Progenitor cell of endocrine pancreas (in vitro differentiated cells): ENCODE results near the gene PARS2. TPM values are rescaled to one million over a fixed set of nuclear protein-coding genes. Genes with fewer than 3 reads are reported as not detected.
"Not testable (repeated sequence)": the region's sequence is repeated elsewhere in the genome, so short reads cannot be mapped to it uniquely, and the experiment has no call there.

Source experiments
- DNase-seq: peaks from one replicate; pipeline ENCODE4 v3.0.0; 2021; ENCODE audit warnings: low spot score; ENCODE audit not compliant: unreplicated experiment
- H3K27ac Mint-ChIP-seq: 2 replicates; pipeline ENCODE4 v1.8.0; 2021; ENCODE audit warnings: mild to moderate bottlenecking, moderate library complexity, mixed read lengths
- H3K27me3 Mint-ChIP-seq: 2 replicates; pipeline ENCODE4 v1.8.0; 2021; ENCODE audit warnings: mixed read lengths
- H3K36me3 Mint-ChIP-seq: 2 replicates; pipeline ENCODE4 v1.8.0; 2022; ENCODE audit warnings: mixed read lengths; ENCODE audit not compliant: insufficient read depth
- H3K4me1 Mint-ChIP-seq: 2 replicates; pipeline ENCODE4 v1.8.0; 2021; ENCODE audit warnings: low read depth, mixed read lengths
- H3K4me3 Mint-ChIP-seq: 2 replicates; pipeline ENCODE4 v1.8.0; 2021; ENCODE audit warnings: low read depth, mild to moderate bottlenecking, moderate library complexity, mixed read lengths
- H3K9me3 Mint-ChIP-seq: 2 replicates; pipeline ENCODE4 v1.8.0; 2021; ENCODE audit warnings: low read depth, mixed read lengths
- total RNA-seq: library from RNA; stranded (reverse); gene quantifications from 2 replicates; pipeline ENCODE4 v1.2.1, GENCODE V29; 2021
- TF ChIP-seq, protein P1 (sequence below): fragments of 200-600 bp; sonication (generic); IDR thresholded peaks from one replicate; pipeline ENCODE4 v1.5.0; 2021; ENCODE audit warnings: antibody characterized with exemption, mild to moderate bottlenecking; ENCODE audit not compliant: unreplicated experiment

PARS2 gene
- total RNA-seq, 1 donor from 2014 or later: 11.0 TPM

DNA sequence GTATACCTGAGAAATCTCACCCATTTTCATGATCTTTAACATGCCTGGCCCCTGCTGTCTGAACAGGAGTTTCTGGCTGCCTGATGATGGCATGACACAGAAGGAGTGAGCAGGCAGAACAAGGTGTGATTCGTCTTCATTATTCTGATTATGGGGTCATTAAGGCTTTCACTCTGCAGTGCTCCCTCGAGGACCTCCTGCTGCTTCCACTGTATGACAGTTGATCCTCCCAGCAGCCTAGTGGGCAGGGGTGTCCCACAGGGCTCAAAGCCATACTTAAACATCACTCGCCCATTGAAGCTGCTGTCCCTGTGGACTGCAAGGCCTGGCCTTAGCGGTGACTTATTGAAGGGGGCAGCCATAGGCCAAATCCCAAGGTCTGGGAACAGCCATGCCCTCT, 12.7 kb upstream of the PARS2 start:
- Mint-ChIP-seq H3K4me3 (no peak overlapping the region), H3K27ac (no peak overlapping the region), H3K4me1 (peaks cover 2% of the 10 kb centered on the region), H3K9me3 (peaks cover 3% of the 10 kb centered on the region), H3K27me3 (peaks cover 40% of the 10 kb centered on the region), H3K36me3 (no peaks in the 10 kb centered on the region)
- DNase-seq: no peak
- TF ChIP-seq, protein P1, sequence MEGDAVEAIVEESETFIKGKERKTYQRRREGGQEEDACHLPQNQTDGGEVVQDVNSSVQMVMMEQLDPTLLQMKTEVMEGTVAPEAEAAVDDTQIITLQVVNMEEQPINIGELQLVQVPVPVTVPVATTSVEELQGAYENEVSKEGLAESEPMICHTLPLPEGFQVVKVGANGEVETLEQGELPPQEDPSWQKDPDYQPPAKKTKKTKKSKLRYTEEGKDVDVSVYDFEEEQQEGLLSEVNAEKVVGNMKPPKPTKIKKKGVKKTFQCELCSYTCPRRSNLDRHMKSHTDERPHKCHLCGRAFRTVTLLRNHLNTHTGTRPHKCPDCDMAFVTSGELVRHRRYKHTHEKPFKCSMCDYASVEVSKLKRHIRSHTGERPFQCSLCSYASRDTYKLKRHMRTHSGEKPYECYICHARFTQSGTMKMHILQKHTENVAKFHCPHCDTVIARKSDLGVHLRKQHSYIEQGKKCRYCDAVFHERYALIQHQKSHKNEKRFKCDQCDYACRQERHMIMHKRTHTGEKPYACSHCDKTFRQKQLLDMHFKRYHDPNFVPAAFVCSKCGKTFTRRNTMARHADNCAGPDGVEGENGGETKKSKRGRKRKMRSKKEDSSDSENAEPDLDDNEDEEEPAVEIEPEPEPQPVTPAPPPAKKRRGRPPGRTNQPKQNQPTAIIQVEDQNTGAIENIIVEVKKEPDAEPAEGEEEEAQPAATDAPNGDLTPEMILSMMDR: no peak

DNA sequence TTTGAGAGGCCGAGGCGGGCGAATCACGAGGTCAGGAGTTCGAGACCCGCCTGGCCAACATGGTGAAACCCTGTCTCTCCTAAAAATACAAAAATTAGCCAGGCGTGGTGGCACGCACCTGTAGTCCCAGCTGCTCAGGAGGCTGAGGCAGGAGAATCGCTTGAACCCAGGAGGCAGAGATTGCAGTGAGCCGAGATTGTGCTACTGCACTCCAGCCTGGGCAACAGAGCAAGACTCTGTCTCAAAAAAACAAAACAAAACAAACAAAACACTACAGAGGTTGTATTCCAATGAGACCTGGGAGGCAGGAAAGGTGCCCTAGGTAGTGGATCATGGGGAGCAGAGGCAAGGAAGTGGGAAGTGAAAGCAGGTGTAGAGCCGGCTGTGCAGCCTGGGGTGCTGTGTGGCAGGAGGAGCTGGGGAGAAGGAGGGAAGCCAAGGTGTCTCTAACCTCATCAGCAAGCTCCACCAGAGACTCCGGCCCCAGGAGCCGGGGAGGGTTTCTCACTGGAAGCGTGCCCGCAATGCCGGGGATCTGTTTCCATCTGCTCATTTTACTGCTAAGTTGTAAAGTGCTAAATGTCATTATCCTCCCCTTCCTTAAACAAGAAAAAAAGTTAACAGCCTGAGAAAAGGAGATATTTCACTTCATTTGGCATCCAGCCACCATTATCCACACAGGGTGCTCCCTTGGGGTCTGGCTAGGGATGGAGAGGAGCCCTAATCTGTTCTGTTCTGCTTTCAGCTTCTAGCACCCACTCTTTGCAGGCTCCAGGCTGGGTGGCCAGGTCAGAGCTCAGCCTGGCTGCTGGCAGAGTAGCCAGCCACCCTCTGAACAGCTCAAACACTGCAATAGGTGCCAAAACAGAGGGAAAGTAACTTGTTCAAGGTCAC, 11.8 kb upstream of the PARS2 start:
- not testable (repeated sequence) for H3K9me3 Mint-ChIP-seq, H3K27ac Mint-ChIP-seq, H3K36me3 Mint-ChIP-seq

DNA sequence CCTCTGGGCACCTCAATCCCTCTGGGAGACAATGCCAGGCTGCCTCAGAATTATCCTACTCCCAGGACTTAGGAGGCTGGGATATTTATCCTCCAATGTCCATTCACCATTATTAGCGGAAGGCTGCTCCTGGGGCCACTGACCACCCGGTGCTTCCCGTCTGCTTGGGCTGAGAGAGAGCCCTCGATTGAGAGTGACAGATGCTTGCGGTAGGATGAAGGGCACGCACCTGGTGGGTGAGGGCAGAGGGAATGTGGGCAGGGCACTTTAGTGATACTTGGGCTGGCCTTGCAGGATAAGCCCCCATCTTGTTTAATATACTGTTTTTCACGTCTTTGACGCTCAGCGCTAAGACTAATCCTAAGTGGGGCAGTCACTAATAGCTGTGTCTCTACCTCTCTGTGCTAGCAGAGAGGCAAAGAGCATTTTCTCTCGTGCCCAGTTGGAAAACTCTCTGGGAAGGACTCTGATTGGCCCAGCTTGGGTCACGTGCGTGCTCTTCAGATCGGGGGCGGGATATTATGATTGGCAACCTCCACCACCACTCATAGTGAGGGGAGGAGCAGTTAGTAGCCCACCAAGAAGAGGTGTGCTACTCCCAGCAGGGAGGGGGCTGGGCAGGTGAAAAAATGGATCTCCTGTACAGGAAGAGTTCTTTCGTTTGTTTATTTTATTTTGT, 10.6 kb upstream of the PARS2 start:
- Mint-ChIP-seq H3K27ac (no peak overlapping the region), H3K4me1 (peaks cover 2% of the 10 kb centered on the region), H3K9me3 (peaks cover 3% of the 10 kb centered on the region), H3K27me3 (peaks cover 28% of the 10 kb centered on the region), H3K36me3 (no peaks in the 10 kb centered on the region), H3K4me3 (no peak overlapping the region)
- no peak for DNase-seq
- TF ChIP-seq, protein P1: no peak

More for the DNA sequence above, 11.8 kb upstream of the PARS2 start:
- not testable (repeated sequence) for H3K4me3 Mint-ChIP-seq, H3K4me1 Mint-ChIP-seq, DNase-seq
- peaks cover 36% of the 10 kb centered on the region for H3K27me3 Mint-ChIP-seq

DNA sequence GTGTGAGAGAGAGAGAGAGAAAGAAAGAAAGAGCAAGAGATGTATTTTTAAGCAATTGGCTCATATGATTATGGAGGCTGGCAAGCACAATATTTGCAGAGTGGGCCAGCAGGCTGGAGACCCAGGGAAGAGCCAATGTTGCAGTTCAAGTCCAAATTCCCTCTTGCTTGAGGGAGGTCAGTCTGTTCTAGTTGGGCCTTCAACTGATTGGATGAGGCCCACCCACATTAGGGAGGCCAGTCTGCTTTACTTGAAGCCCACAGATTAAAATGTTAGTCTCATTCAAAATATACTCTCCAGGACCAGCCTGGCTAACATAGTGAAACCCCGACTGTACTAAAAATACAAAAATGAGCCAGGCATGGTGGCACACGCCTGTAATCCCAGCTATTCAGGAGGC, 8.6 kb upstream of the PARS2 start:
- Mint-ChIP-seq H3K4me1 (peaks cover 2% of the 10 kb centered on the region), H3K9me3 (peaks cover 3% of the 10 kb centered on the region), H3K27ac (no peak overlapping the region), H3K36me3 (no peaks in the 10 kb centered on the region), H3K27me3 (peaks cover 10% of the 10 kb centered on the region), H3K4me3 (no peak overlapping the region)
- DNase-seq: no peak
- TF ChIP-seq, protein P1: no peak

DNA sequence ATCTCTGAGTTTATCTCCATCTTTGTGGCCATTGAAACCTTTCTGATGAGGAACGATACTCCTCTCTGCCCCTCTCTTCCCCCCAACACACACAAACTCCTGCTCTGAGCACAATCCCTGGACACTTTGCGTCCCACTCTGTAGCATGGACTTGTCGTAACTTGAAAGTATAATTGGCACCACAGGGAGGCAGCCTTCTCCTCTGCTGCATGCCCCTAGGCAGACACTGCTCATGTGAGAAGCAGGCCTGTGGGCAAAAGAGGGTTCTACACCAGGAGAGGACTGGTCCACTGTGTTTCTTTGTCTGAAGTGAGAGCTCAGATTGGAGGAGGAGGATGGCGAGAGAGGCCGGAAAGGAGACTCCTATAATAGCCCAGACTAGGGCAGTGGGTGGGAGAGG, 3.8 kb upstream of the PARS2 start:
- TF ChIP-seq, protein P1: no peak
- H3K36me3 Mint-ChIP-seq: no peaks in the 10 kb centered on the region
- no peak overlapping the region for H3K27ac Mint-ChIP-seq
- H3K9me3 Mint-ChIP-seq: no peaks in the 10 kb centered on the region
- peaks cover 11% of the 10 kb centered on the region for H3K4me1 Mint-ChIP-seq
- no peak for DNase-seq
- H3K27me3 Mint-ChIP-seq: peaks cover 2% of the 10 kb centered on the region
- no peak overlapping the region for H3K4me3 Mint-ChIP-seq
